Breast epithelium (tissue), 4 donors: ENCODE results near the gene MAU2. TPM values are rescaled to one million over a fixed set of nuclear protein-coding genes. Genes with fewer than 3 reads are reported as not detected.

Source experiments
- DNase-seq, 2 donors: peaks; one replicate each; pipeline ENCODE4 v3.0.0-alpha.2; 2019; ENCODE audit warnings: low spot score in 2 of 2
- H3K27ac ChIP-seq, 2 donors: fragments of 200-600 bp; sonication (generic) in 1 of 2; one replicate each; pipeline ENCODE4 v1.5.1; 2016 to 2019; ENCODE audit warnings: mild to moderate bottlenecking in 1 of 2
- H3K27me3 ChIP-seq, 2 donors: fragments of 200-600 bp; sonication (generic) in 1 of 2; one replicate each; pipeline versions ENCODE4 v1.5.1 to v1.6.0; 2017 to 2019; ENCODE audit warnings: control low read depth in 1 of 2, mild to moderate bottlenecking in 1 of 2
- H3K36me3 ChIP-seq: fragments of 200-600 bp; one replicate; pipeline ENCODE4 v1.5.1; 2019
- H3K4me1 ChIP-seq, 2 donors: fragments of 200-600 bp; sonication (generic); one replicate each; pipeline ENCODE4 v1.5.1; 2016 to 2019; ENCODE audit warnings: control low read depth in 1 of 2
- H3K4me3 ChIP-seq, 3 donors: fragments of 200-600 bp; sonication (generic); 1 replicate in 2 of 3; 2 replicates in 1 of 3; pipeline ENCODE4 v1.5.1; 2016 to 2019; ENCODE audit warnings: mild to moderate bottlenecking in 3 of 3, moderate library complexity in 2 of 3
- H3K9me3 ChIP-seq, 2 donors: fragments of 200-600 bp; sonication (generic) in 1 of 2; one replicate each; pipeline ENCODE4 v1.5.1; 2016 to 2019; ENCODE audit warnings: control low read depth in 1 of 2
- CTCF ChIP-seq, 3 donors: fragments of 450-650 bp; IDR thresholded peaks; one replicate each; pipeline ENCODE4 v1.5.1; 2016 to 2017; ENCODE audit warnings: antibody characterized with exemption in 3 of 3, mild to moderate bottlenecking in 3 of 3, moderate library complexity in 3 of 3
- POLR2A ChIP-seq: fragments of 450-650 bp; IDR thresholded peaks from one replicate; pipeline ENCODE4 v1.6.1; 2016; ENCODE audit warnings: antibody characterized with exemption, mild to moderate bottlenecking, moderate library complexity
- POLR2AphosphoS5 ChIP-seq, 3 donors: sonication (generic); formaldehyde crosslinking; IDR thresholded peaks; one replicate each; pipeline ENCODE4 v1.6.1; 2017; ENCODE audit warnings: antibody characterized with exemption in 3 of 3
- intact Hi-C: fragments of 100-400 bp; cut with DNase I; formaldehyde crosslinking; loops from one replicate; pipeline ENCODE4 v1.15.1; 2023; ENCODE audit warnings: low total_unique reads
- total RNA-seq, 3 donors: library from RNA; depleted of rRNA; stranded (reverse); fragments of >200 nt; gene quantifications; one replicate each; pipeline ENCODE4 v1.1.0, GENCODE V29; 2016

The MAU2 gene
- total RNA-seq, 3 donors from 2014 or later, result 33.4 to 59.4 (median 53.1) TPM

- no peak overlapping the region for H3K27ac ChIP-seq
- no peaks in the 10 kb centered on the region for H3K9me3 ChIP-seq
- peaks cover 5% of the 10 kb centered on the region for H3K36me3 ChIP-seq
- TF ChIP-seq CTCF (IDR thresholded peaks at IDR 0.05) (no peak), POLR2AphosphoS5 (IDR thresholded peaks at IDR 0.05) (no peak), POLR2A (no peak)
- intact Hi-C loops, result no loop called here
- H3K4me3 ChIP-seq, result no peak overlapping the region
- no peaks in the 10 kb centered on the region for H3K4me1 ChIP-seq
- no peak for DNase-seq
- H3K27me3 ChIP-seq, result no peaks in the 10 kb centered on the region
These were observed 34.9 kb upstream of the MAU2 start for GRCh38 chr19:19285686-19286085.

DNA sequence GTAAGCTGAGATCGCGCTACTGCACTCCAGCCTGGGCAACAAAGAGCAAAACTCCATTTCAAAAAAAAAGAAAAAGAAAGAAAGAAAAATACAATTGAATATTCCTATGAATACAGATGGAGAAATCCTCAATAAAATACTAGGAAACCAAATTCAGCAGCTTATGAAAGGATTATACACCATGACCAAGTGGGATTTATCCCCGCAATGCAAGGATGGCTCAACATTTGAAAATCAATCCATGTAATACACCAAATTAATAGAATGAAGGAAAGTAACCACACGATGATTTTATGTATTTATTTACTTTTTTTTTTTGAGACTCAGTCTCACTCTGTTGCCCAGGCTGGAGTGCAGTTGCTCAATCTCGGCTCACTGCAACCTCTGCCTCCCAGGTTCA lies 28.0 kb upstream of the MAU2 start:
- no peaks in the 10 kb centered on the region for H3K4me1 ChIP-seq
- no peak for DNase-seq
- intact Hi-C loops, result no loop called here
- peaks cover 2% of the 10 kb centered on the region for H3K36me3 ChIP-seq
- no peak overlapping the region for H3K4me3 ChIP-seq
- peaks cover 0 to 6% of the 10 kb centered on the region in 2 donors for H3K9me3 ChIP-seq
- H3K27me3 ChIP-seq, result no peaks in the 10 kb centered on the region
- no peak overlapping the region for H3K27ac ChIP-seq
- TF ChIP-seq POLR2AphosphoS5 (IDR thresholded peaks at IDR 0.05) (no peak), CTCF (IDR thresholded peaks at IDR 0.05) (no peak), POLR2A (no peak)

DNA sequence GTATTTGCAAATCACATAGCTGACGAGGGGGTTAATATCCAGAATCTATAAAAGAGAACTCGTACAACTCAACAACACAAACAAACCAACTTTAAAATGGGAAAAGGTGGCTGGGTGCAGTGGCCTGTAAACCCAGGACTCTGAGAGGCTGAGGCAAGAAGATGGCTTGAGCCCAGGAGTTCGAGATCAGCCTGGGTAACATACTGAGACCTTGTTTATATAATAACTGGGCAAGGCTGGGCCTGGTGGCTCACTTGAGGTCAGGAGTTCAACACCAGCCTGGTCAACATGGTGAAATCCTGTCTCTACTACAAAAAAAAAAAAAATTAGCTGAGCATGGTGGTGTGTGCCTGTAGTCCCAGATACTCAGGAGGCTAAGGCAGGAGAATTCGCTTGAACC lies 25.7 kb upstream of the MAU2 start:
- intact Hi-C loops, result no loop called here
- H3K36me3 ChIP-seq, result no peaks in the 10 kb centered on the region

GRCh38 chr19:19296953-19297689 lies 23.5 kb upstream of the MAU2 start:
- Histone ChIP-seq H3K36me3 (no peaks in the 10 kb centered on the region), H3K27ac (no peak overlapping the region), H3K9me3 (peaks cover 0 to 6% of the 10 kb centered on the region in 2 donors), H3K27me3 (no peaks in the 10 kb centered on the region), H3K4me1 (no peaks in the 10 kb centered on the region), H3K4me3 (no peak overlapping the region)
- TF ChIP-seq POLR2AphosphoS5 (IDR thresholded peaks at IDR 0.05) (no peak), CTCF (IDR thresholded peaks at IDR 0.05) (no peak), POLR2A (no peak)
- no peak for DNase-seq
- intact Hi-C loops, result no loop called here

More for the DNA sequence above, 25.7 kb upstream of the MAU2 start:
- H3K4me1 ChIP-seq, result no peaks in the 10 kb centered on the region
- H3K4me3 ChIP-seq, result no peak overlapping the region
- no peak for TF ChIP-seq CTCF (IDR thresholded peaks at IDR 0.05)
- no peak for TF ChIP-seq POLR2A
- no peak for TF ChIP-seq POLR2AphosphoS5 (IDR thresholded peaks at IDR 0.05)
- H3K9me3 ChIP-seq, result peaks cover 0 to 6% of the 10 kb centered on the region in 2 donors
- H3K27ac ChIP-seq, result no peak overlapping the region
- no peaks in the 10 kb centered on the region for H3K27me3 ChIP-seq
- DNase-seq, result no peak

- TF ChIP-seq POLR2A (no peak), CTCF (IDR thresholded peaks at IDR 0.05) (no peak), POLR2AphosphoS5 (IDR thresholded peaks at IDR 0.05) (no peak)
- Histone ChIP-seq H3K27ac (no peak overlapping the region), H3K9me3 (peaks cover 0 to under 1% of the 10 kb centered on the region in 2 donors), H3K36me3 (no peaks in the 10 kb centered on the region), H3K4me1 (no peaks in the 10 kb centered on the region), H3K4me3 (no peak overlapping the region), H3K27me3 (no peaks in the 10 kb centered on the region)
- DNase-seq, result no peak
- intact Hi-C loops, result no loop called here
These were observed 22.9 kb upstream of the MAU2 start for GRCh38 chr19:19297759-19298158.
